Parathyroid adenoma (tissue), 2 donors: Measurements from ENCODE around the gene BMPR1B.

ENCODE experiments used
- H2AFZ ChIP-seq: fragments of 300-600 bp; sonication (generic); one replicate; pipeline ENCODE4 v1.7.0; 2017; ENCODE audit warnings: antibody characterized with exemption, mild to moderate bottlenecking
- H3K27ac ChIP-seq: fragments of 300-600 bp; sonication (generic); one replicate; pipeline ENCODE4 v1.7.0; 2017
- H3K27me3 ChIP-seq: fragments of 300-600 bp; sonication (generic); one replicate; pipeline ENCODE4 v1.7.0; 2017; ENCODE audit warnings: low read length; ENCODE audit not compliant: control insufficient read depth, insufficient read depth
- H3K36me3 ChIP-seq: fragments of 300-600 bp; sonication (generic); one replicate; pipeline ENCODE4 v1.7.0; 2017; ENCODE audit warnings: low read length; ENCODE audit not compliant: control insufficient read depth, insufficient read depth
- H3K4me1 ChIP-seq: fragments of 300-600 bp; sonication (generic); one replicate; pipeline ENCODE4 v1.7.0; 2017; ENCODE audit warnings: control low read depth
- H3K4me2 ChIP-seq: fragments of 300-600 bp; sonication (generic); one replicate; pipeline ENCODE4 v1.7.0; 2017; ENCODE audit warnings: low read length
- H3K4me3 ChIP-seq: fragments of 300-600 bp; sonication (generic); one replicate; pipeline ENCODE4 v1.7.0; 2017; ENCODE audit warnings: low read depth, low read length
- H3K79me2 ChIP-seq: fragments of 300-600 bp; sonication (generic); one replicate; pipeline ENCODE4 v1.7.0; 2017; ENCODE audit warnings: control low read depth
- H3K9ac ChIP-seq: fragments of 300-600 bp; sonication (generic); one replicate; pipeline ENCODE4 v1.7.0; 2017; ENCODE audit warnings: mild to moderate bottlenecking
- H3K9me3 ChIP-seq: fragments of 300-600 bp; sonication (generic); one replicate; pipeline ENCODE4 v1.7.0; 2017; ENCODE audit warnings: low read length; ENCODE audit not compliant: control insufficient read depth
- CTCF ChIP-seq: fragments of 300-600 bp; sonication (generic); IDR thresholded peaks from one replicate; pipeline ENCODE4 v1.7.0; 2017; ENCODE audit warnings: antibody characterized with exemption, mild to moderate bottlenecking
- donor health status: primary hyperparathyroidism.

The BMPR1B gene

GRCh38 chr4:95045429-95045828 lies 287.7 kb downstream of the BMPR1B start:
- TF ChIP-seq CTCF, result no peak
- H3K4me1 ChIP-seq, result no peaks in the 10 kb centered on the region
- no peak overlapping the region for H3K9ac ChIP-seq
- H3K9me3 ChIP-seq, result no peaks in the 10 kb centered on the region
- no peak overlapping the region for H3K4me3 ChIP-seq
- H3K27me3 ChIP-seq, result no peaks in the 10 kb centered on the region
- no peaks in the 10 kb centered on the region for H3K79me2 ChIP-seq
- H3K4me2 ChIP-seq, result no peak overlapping the region
- H2AFZ ChIP-seq, result no peak overlapping the region
- no peak overlapping the region for H3K27ac ChIP-seq
- H3K36me3 ChIP-seq, result no peaks in the 10 kb centered on the region

- Histone ChIP-seq H3K4me2 (no peak overlapping the region), H3K79me2 (no peaks in the 10 kb centered on the region), H3K9ac (no peak overlapping the region), H2AFZ (no peak overlapping the region), H3K4me1 (no peaks in the 10 kb centered on the region), H3K27ac (no peak overlapping the region), H3K4me3 (no peak overlapping the region), H3K9me3 (no peaks in the 10 kb centered on the region), H3K27me3 (no peaks in the 10 kb centered on the region), H3K36me3 (no peaks in the 10 kb centered on the region)
- TF ChIP-seq CTCF, result no peak
Observed at GRCh38 chr4:95048296-95048695, 290.5 kb downstream of the BMPR1B start.

DNA sequence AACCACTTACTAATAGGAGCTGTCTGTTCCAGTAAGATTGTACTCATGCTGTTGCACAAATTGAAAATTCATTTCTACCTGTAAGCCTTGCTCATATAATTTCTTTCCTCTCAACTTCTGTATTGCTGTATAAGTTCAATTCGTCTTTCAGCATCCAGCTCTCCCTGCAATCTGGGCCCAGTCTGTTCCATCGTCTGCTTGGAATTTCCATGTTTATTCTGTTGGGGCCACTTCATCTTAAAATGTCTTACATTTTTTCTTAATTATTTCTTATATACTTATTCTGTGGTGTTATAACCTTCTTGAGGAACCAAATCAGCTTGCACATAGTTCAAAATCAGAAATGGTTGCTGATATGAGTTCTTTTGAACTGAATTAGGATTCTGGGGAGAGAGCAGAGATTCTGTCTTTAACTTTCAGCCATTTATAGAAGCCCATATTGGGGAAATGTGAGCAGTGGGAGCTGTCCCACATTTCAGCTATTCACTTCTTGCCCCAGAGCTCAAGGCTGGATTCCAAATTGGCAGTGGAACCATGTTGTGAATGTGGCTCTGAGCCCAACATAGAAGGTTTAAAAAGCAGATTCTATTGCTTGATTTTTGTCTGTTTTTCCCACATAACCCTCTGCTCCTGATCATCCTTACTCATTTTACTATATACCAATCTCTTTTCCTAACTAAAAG lies 291.9 kb downstream of the BMPR1B start:
- H3K9me3 ChIP-seq, result no peaks in the 10 kb centered on the region
- H3K36me3 ChIP-seq, result no peaks in the 10 kb centered on the region
- H3K27ac ChIP-seq, result no peak overlapping the region
- no peak overlapping the region for H3K4me2 ChIP-seq
- no peak overlapping the region for H3K4me3 ChIP-seq
- no peaks in the 10 kb centered on the region for H3K79me2 ChIP-seq
- no peak overlapping the region for H2AFZ ChIP-seq
- TF ChIP-seq CTCF, result no peak
- H3K9ac ChIP-seq, result no peak overlapping the region
- H3K4me1 ChIP-seq, result no peaks in the 10 kb centered on the region
- H3K27me3 ChIP-seq, result no peaks in the 10 kb centered on the region

- no peak overlapping the region for H3K4me3 ChIP-seq
- no peaks in the 10 kb centered on the region for H3K79me2 ChIP-seq
- no peak overlapping the region for H3K9ac ChIP-seq
- peak overlapping the region; percentile 33 for H2AFZ ChIP-seq
- no peak overlapping the region for H3K27ac ChIP-seq
- no peaks in the 10 kb centered on the region for H3K27me3 ChIP-seq
- TF ChIP-seq CTCF, result no peak
- peak overlapping the region; percentile 29 for H3K4me2 ChIP-seq
- no peaks in the 10 kb centered on the region for H3K9me3 ChIP-seq
- no peaks in the 10 kb centered on the region for H3K4me1 ChIP-seq
- H3K36me3 ChIP-seq, result no peaks in the 10 kb centered on the region
Observed at GRCh38 chr4:95050980-95051701, 293.4 kb downstream of the BMPR1B start.

DNA sequence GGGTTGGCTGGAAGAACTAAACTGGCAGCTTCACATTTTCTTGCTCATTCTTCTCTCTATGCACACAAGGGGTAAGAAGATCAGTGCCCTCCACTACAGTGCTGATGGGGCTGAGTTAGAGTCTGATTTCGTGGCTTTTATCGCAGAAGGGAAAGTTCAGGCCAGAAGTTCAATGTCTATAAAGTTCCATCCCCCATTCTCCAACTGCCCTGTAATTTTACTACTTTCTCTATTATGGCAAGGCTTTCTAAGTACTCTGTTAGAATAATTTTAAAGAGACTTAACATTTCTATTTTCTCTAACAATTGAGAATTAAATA lies 293.9 kb downstream of the BMPR1B start:
- Histone ChIP-seq H3K27ac (no peak overlapping the region), H3K4me1 (no peaks in the 10 kb centered on the region), H3K36me3 (no peaks in the 10 kb centered on the region), H3K9ac (no peak overlapping the region), H3K27me3 (no peaks in the 10 kb centered on the region), H2AFZ (peak overlapping the region; percentile 33), H3K4me2 (no peak overlapping the region), H3K9me3 (no peaks in the 10 kb centered on the region), H3K79me2 (no peaks in the 10 kb centered on the region), H3K4me3 (no peak overlapping the region)
- TF ChIP-seq CTCF, result no peak
